ENCODE measurements around the gene RHBDD3.
"Not testable (repeated sequence)": the region's sequence is repeated elsewhere in the genome, so short reads cannot be mapped to it uniquely, and the experiment has no call there.

The RHBDD3 gene

GRCh38 chr22:29251981-29252911 is 15.5 kb downstream of the RHBDD3 start:
- DNase-seq (ENCODE audit: low spot score): no peak

GRCh38 chr22:29251265-29251664 is 16.5 kb downstream of the RHBDD3 start:
- DNase-seq (ENCODE audit: low spot score): no peak

DNA sequence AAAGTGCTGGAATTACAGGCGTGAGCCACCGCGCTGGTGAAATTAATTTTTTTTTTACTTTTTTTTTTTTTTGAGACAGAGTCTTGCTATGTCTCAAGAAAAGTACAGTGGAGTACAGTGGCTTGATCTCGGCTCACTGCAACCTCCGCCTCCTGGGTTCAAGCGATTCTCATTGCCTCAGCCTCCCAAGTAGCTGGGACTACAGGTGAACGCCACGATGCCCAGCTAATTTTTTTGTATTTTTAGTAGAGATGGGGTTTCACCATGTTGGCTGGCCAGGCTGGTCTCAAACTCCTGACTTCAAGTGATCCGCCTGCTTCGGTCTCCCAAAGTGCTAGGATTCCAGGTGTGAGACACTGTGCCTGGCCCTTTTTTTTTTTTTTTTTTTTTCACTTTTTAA is 19.9 kb downstream of the RHBDD3 start:
- not testable (repeated sequence) for DNase-seq (ENCODE audit: low spot score)

GRCh38 chr22:29245626-29246385 is 22.0 kb downstream of the RHBDD3 start:
- peak; percentile 71 for DNase-seq (ENCODE audit: low spot score)

DNA sequence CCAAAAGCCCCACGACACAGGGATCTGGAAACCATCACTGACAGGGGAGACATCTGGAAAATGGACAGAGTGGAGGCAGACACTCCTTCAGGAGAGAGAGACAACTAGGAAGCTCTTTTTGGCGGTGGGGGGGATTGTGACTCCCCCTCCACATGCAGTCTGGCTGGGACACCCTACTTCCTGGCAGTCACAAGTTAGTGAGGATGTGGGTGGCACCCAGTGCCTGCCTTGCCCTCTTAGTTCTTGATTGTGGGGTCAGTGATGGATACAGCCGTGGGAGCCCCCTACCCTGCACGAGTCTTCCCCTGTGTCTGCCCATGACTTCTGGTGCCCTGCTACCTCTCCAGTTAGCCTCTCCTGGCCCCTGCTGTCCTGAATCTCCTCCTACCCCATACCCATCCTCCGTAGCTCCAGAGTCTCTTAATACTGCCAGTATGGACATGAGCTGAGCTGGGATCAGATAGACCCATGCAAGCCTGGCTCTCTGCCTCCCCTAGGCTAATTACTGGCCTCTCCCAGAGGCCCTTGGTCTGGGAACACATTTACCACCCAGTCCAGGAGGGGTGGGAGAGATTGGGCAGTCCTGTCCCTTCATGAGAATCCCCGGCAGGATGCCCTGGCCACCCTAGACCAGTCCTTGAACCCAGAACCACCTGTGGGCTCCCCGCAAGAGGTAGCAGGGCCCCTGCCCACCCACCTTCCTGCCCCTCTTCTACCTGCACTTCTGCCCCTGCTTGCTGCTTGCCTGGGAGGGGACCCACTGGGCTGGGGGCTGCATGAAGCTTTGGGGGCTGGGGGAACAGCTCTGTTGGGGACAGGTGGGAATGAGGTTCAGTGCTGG is 22.8 kb downstream of the RHBDD3 start:
- DNase-seq (ENCODE audit: low spot score): no peak

DNA sequence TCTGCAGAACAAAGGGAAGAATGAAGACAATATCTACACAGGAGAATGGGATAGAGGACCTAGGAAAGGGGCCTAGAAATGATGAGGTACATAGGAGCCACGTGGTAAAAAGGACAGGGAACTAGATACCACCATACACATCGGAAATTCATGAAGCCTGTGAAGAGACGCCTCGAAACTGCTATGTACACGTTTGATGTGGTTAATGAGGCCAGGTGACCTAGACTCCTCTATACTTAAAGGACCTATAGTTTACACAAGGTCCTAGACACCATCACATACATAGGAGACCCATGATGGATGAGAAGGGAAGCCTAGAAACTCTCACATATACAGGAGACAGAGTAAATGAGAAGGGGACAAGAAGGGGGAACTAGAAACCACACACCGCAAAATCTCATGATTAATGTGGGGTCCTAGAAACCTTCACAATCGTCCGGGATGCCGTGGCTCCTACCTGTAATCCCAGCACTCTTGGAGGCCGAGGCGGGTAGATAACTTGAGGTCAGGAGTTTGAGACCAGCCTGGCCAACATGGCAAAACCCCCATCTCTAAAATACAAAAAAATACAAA is 23.8 kb downstream of the RHBDD3 start:
- DNase-seq (ENCODE audit: low spot score): no peak

- DNase-seq (ENCODE audit: low spot score): not testable (repeated sequence)
These were observed 27.3 kb downstream of the RHBDD3 start for GRCh38 chr22:29240481-29240880.

DNA sequence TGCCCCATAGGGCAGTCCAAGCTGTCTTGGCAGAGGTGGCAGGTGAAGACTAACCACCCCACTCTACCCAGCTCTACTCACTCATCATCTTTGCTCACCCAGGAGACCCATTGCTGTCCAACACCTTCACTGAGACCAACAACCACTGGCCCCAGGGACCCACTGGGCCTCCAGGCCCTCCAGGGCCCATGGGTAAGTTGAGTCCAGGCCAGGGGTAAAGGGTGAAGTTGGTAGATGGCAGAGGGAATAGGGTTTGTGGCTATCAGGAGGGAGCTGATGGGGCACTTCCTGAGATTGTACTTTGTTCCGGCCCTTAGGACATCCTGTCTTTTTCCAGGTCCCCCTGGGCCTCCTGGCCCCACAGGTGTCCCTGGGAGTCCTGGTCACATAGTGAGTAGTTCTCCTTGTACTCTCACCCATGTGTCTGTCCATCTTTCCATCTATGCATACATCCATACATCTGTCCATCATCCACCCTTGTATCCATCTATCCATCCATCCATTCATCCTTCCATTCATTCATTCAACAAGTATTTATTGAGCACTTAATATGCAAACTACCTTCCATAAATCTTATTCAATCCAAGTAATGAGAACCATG is 34.4 kb downstream of the RHBDD3 start:
- no peak for DNase-seq (ENCODE audit: low spot score)

DNA sequence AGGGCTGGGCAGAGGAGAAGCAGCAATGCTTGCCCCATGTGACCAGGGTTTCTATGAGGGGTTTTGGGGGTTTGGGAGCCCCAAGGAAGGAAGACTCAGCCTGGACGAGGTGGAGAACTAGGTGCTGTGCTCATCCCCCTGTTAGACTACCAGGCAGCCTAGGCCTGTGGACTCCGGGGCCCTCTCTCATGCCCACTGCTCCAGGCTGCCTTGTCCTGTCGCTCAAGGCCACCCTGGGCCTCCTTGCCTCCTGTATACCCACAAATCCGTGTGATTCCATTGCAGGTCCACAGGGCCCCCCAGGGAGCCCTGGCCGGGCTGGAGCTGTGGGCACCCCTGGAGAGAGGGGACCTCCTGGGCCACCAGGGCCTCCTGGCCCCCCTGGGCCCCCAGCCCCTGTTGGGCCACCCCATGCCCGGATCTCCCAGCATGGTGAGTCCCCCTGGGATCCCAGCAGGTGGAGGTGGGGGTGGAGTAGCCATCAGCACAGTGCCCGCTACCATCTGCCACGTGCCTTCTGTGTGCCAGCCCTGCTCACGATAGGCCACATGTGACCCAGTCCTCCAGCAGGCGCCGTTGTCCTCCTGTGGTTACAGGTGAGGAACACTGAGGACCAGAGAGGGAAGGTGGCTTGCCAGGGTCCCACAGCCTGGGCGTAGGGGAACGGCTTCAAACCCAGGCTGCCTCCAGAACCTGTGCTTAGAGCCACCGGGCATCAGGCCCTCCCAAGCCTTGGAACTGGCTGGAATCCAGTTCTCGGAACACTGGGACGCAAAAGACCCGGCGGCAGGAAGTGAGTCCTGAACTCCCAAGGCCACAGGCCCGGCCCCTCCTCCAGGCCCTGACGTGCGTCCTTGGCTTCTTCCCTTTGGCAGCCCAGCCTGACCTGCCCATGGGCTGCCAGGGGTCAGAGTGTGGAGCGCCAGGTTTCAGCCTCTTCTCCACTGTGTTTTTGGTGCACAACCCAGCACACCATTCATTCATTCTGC is 35.5 kb downstream of the RHBDD3 start:
- no peak for DNase-seq (ENCODE audit: low spot score)

DNA sequence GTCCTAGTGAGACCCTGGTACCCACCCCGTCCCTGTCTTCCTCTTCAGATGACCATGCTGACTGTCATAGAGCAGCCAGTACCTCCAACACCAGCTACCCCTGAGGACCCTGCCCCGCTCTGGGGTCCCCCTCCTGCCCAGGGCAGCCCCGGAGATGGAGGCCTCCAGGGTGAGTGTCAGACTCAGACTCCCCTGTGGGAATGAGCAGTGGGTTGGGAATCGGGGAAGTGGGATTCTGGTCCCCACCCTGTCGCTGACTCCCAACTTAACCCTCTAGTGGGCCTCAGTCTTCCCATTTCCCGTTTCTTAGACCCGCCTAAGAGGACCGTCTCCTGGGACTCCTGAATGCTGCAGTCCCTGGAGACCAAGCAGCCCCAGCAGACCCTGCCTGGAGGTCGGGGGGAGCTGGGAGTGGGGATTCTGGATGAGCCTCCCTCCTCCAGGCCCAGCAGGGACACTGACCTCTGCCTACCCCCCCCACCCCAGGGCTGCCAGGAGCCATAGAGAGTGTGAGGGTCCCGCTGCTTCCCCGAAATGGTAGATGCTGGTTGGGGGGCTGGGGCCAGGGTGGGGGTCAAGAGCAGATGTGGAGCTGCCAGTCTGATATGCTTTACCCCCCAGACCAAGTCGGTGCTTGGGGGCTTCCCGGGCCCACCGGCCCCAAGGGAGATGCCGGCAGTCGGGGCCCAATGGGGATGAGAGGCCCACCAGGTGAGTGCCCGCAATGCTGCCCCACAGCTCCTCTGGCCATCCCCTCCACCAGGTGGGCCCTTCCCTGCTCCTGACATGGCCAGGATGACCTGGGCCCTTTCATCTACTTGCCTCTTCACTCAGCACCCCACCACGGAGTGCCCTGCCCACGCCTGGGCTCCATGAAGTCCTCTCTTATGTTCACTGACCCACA is 36.6 kb downstream of the RHBDD3 start:
- DNase-seq (ENCODE audit: low spot score): no peak

DNA sequence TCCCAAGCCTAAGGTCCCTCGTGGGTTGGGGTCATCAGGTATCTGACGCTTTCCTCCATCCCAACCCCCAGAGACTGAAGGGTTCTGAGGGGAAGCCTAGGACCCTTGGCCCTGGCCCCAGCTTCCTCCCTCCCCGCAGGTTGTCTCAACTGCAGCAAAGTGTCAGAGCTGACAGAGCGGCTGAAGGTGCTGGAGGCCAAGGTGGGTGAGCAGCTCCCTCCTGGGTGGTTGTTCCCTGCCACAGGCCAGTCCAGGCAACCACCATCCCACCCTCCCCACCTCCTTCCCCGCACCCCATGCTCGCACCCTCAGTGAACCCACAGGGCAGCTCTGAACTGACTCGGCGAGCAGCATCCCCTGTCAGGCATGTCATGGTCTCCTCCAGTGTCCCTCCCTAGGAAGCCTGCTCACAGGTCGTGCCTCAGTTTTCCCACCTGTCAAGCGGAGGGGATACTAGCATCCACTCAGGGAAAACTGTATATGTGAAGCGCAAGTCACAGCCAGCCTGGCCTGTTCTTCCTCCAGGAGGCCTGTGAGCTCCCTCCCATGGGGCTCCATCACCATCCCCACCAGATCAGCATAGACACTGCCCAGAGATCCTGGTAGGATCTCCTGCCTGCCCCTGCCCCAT is 41.3 kb downstream of the RHBDD3 start:
- DNase-seq (ENCODE audit: low spot score): no peak

DNA sequence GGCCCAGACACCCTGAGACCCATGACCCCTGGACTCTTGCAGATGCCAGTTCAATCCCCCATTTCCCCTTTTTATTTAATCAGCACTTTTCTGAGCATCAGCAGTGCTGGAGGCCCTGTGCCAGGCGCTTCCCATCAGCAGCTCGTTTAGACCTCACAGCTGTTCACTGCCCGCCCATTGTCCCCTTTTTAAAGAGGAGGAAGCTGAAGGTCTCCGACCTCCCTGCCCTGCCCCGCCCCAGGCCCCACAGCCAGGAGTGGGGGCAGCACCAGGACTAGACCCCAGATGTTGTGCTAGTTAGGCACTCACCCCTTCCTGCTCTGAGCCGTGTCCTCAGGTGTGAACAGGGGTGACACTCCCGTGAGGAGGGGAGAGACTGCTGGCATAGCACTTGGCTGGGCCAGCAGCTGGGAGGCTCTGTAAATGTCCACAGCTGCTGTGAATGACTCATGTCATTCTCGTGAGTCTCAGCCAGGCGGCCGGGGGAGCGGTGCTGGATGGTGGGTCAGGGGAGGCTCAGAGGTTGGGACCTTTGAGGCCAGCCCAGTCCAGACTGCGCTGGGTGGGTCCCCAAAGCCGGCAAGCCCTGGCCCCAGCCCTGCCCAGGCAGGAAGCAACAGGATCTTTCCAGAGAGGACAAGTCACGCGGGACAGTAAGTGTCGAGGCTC is 42.2 kb downstream of the RHBDD3 start:
- no peak for DNase-seq (ENCODE audit: low spot score)

DNA sequence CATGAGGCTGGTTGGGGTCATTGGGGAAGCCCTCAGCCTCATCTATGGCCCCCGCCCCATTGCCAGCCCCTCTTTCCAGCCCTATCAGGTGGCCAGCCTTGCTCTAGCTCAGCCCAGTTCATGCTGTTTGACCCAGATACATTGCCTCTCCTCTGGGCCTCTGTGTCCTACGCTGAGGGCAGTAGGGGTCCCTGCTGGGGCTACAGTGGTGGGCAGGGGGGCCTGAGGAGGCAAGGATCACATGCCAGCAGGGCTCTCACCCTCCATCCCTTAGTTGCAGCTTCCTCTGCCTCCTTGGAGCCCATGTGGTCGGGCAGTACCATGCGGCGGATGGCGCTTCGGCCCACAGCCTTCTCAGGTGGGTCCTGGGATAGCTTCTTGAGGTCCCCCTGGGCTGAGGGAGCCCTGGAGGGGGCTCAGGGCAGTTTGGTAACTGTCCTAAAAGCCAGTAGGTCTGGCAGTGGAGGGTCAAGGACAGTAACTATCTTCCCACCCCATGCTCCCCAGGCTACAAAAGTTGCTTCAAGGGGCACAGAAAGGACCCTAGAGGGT is 42.8 kb downstream of the RHBDD3 start:
- no peak for DNase-seq (ENCODE audit: low spot score)

- DNase-seq (ENCODE audit: low spot score): no peak
These were observed 43.5 kb downstream of the RHBDD3 start for GRCh38 chr22:29224121-29224858.

DNA sequence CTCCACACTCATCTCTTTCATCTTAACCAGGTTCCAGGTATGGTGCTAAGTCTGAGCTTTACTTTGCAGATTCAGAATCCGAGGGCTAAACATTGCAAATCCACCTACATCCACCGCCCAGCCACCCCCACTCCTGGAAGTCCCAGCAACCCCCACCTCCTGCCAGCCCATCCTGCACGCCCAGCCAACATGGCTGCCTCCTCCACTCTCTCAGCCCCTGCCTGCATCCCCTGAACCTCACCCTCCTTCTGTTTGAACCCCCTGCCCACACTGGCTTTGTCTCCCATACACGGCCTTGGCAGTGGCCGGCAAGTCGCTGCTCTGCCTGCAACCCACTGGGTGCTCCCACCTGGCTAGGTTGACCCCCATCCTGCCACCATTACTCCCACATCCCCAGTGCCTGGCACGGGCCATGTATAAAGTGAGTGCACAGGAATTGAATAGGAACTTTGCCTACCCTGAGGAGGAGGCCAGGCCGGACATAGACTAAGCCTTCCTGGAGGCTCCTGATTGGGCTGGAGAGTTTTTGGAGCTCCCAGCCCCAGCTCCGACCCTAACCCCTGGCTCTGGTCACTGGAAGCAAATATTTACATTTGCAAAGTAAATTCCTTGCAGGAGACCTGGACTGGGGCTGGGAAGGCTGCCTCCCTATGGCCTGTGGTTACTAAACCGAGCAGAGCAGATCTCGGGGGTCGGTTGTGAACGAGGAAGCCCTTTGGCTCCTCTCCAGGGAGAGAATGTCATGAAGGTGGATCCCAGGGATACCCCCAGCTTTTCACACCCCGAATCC is 47.7 kb downstream of the RHBDD3 start:
- no peak for DNase-seq (ENCODE audit: low spot score)

GRCh38 chr22:29219409-29219782 is 48.4 kb downstream of the RHBDD3 start:
- DNase-seq (ENCODE audit: low spot score): not testable (repeated sequence)

Data from CD4-positive, alpha-beta T cell treated with Interleukin-15 for 4 hours (primary cell).